Esophagus squamous epithelium (tissue), 5 donors: ENCODE measurements around the gene MIF4GD. TPM values are rescaled to one million over a fixed set of nuclear protein-coding genes. Genes with fewer than 3 reads are reported as not detected.
A peak's percentile ranks its signal among the peaks of the same experiment; 100 is the strongest.

Experiments
- DNase-seq: peaks from one replicate; lab custom pipeline; 2025; lab: John Stamatoyannopoulos, UW
- H3K27ac ChIP-seq, 4 donors: fragments of 200-600 bp; sonication (generic); one replicate each; pipeline ENCODE4 v1.5.1; 2016 to 2019; ENCODE audit warnings: mild to moderate bottlenecking in 1 of 4
- H3K27me3 ChIP-seq, 4 donors: fragments of 200-600 bp; sonication (generic); 1 replicate in 3 of 4; 2 replicates in 1 of 4; pipeline versions ENCODE4 v1.5.1 to v1.6.0; 2017 to 2021; ENCODE audit warnings: antibody characterized with exemption in 1 of 4
- H3K36me3 ChIP-seq, 3 donors: fragments of 200-600 bp; sonication (generic); one replicate each; pipeline ENCODE4 v1.5.1; 2016 to 2019
- H3K4me1 ChIP-seq, 3 donors: fragments of 200-600 bp; sonication (generic); one replicate each; pipeline ENCODE4 v1.5.1; 2017 to 2019
- H3K4me3 ChIP-seq, 4 donors: fragments of 200-600 bp; sonication (generic); 1 replicate in 3 of 4; 2 replicates in 1 of 4; pipeline ENCODE4 v1.5.1; 2016 to 2019; ENCODE audit warnings: mild to moderate bottlenecking in 2 of 4, moderate library complexity in 1 of 4
- H3K9me3 ChIP-seq, 3 donors: fragments of 200-600 bp; sonication (generic); one replicate each; pipeline ENCODE4 v1.5.1; 2016 to 2019
- POLR2A ChIP-seq, 4 donors: fragments of 450-650 bp; IDR thresholded peaks; one replicate each; pipeline ENCODE4 v1.6.1; 2017; ENCODE audit warnings: antibody characterized with exemption in 4 of 4, mild to moderate bottlenecking in 4 of 4, moderate library complexity in 3 of 4
- WGBS, 2 donors: methylation state at CpG; one replicate each; pipeline ENCODE4 v1.1.5; 2018; 5-methylcytosine and 5-hydroxymethylcytosine counted together
- intact Hi-C: fragments of 100-400 bp; cut with DNase I; formaldehyde crosslinking; loops from one replicate; pipeline ENCODE4 v1.15.0; 2022
- total RNA-seq, 4 donors: library from RNA; depleted of rRNA; stranded (reverse); fragments of >200 nt; gene quantifications; one replicate each; pipeline ENCODE4 v1.1.0, GENCODE V29; 2016
- TF ChIP-seq, protein P1 (sequence below), 6 experiments: fragments of 450-650 bp in 4 of 6; fragments of 200-600 bp in 2 of 6; sonication (generic) in 2 of 6; IDR thresholded peaks; one replicate each; pipeline ENCODE4 v1.5.1; 2016 to 2019; ENCODE audit warnings: antibody characterized with exemption in 6 of 6, mild to moderate bottlenecking in 4 of 6, moderate library complexity in 4 of 6
- donor health status: DM: yes; HTN: yes; CAD: no.

MIF4GD gene
- total RNA-seq, 4 donors from 2014 or later, result 14.6 to 28.0 (median 21.2) TPM

DNA sequence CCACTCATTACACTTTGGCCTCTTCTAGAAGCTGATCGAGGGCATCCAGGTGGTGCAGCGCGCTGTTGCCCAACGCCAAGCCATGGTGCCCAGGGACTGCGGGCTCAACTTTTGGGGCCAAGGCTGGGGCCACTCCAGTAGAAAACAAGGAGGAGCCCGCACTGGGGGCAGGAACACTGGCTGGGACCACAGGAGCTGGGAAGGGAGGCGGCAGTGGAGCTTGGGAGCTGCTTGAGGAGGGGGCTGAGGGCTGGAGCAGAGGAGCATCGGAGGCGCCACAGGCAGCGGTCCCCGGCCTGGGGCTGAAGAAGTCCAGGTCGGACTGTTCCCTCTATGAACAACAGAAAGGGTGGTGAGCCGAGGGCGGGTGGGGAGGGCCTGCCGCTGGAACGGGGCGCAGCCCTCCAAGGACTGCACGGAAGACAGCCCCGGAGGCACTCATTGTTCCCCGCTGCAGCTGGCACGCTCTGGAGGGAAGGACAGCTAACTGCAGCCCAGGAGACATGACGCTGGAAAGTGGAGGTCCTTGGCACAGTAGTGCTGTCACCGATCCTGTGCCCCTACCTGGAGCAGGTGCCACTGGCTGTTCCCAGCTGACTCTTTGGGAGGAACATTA lies 31.1 kb downstream of the MIF4GD start:
- 80 to 88% methylated on average over 2 to 18 of the region's 23 CpGs for WGBS, 2 donors
- intact Hi-C loops, result no loop called here
- TF ChIP-seq POLR2A (IDR thresholded peaks at IDR 0.05), result no peak
- TF ChIP-seq, protein P1, sequence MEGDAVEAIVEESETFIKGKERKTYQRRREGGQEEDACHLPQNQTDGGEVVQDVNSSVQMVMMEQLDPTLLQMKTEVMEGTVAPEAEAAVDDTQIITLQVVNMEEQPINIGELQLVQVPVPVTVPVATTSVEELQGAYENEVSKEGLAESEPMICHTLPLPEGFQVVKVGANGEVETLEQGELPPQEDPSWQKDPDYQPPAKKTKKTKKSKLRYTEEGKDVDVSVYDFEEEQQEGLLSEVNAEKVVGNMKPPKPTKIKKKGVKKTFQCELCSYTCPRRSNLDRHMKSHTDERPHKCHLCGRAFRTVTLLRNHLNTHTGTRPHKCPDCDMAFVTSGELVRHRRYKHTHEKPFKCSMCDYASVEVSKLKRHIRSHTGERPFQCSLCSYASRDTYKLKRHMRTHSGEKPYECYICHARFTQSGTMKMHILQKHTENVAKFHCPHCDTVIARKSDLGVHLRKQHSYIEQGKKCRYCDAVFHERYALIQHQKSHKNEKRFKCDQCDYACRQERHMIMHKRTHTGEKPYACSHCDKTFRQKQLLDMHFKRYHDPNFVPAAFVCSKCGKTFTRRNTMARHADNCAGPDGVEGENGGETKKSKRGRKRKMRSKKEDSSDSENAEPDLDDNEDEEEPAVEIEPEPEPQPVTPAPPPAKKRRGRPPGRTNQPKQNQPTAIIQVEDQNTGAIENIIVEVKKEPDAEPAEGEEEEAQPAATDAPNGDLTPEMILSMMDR (IDR thresholded peaks at IDR 0.05), result no peak
- H3K27ac ChIP-seq, result peak overlapping the region in 1 of 4 donors; percentile 9
- no peak overlapping the region for H3K4me3 ChIP-seq
- no peaks in the 10 kb centered on the region for H3K9me3 ChIP-seq
- no peak for DNase-seq
- H3K27me3 ChIP-seq, result no peaks in the 10 kb centered on the region
- H3K4me1 ChIP-seq, result no peaks in the 10 kb centered on the region
- H3K36me3 ChIP-seq, result peaks cover 73 to 100% (median 80%) of the 10 kb centered on the region in 3 donors

DNA sequence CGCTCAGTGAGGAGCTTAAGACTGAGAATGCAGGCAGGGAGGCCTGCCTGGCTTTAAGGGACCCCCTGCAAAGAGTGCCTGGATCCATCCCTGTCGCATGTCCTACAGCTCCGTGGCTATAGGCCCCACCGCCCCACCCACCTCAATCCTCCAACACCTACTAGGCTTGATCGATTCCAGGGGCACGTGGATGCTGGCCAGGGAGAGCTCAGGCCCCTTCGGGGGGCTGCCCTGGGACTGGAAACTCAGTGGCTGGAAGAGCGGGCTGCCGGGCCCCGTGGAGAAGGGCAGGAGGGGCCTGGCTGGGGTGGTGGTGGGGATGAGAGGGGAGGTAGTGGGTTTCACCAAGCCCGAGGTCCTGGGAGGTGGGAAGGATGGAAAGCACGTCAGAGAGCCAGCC lies 31.8 kb downstream of the MIF4GD start:
- Histone ChIP-seq H3K36me3 (peaks cover 69 to 100% (median 77%) of the 10 kb centered on the region in 3 donors), H3K27ac (peak overlapping the region in 3 of 4 donors; percentile 2 to 18 (median 14))
- 81 to 89% methylated on average over 5 to 7 of the region's 12 CpGs for WGBS, 2 donors

DNA sequence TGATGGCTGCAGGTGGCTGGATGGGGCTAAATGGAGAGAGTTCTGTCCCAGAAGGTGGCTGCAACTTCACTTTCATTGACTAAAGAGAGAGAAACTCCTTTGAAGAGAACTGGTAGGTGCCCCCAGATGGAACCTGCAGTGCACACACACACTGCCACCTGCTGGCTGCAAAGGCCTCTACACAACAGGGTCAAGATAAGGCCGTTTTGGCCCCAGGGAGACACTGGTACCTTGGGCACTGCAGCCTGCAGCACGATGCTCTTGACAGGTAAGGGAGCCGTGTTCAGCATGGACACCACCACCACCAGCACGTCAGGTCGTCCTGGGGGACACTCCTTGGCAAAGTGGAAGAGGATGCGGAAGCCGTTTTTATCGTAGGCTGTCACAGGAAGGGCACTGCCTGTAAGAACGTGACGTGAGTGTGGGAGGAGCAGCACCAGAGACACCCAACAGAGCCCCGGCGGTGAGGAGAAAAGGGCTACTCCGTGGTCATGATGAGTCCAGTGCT lies 32.3 kb downstream of the MIF4GD start:
- no peak for DNase-seq
- 20 to 53% methylated on average over 3 to 11 of the region's 13 CpGs for WGBS, 2 donors
- H3K4me1 ChIP-seq, result no peaks in the 10 kb centered on the region
- TF ChIP-seq POLR2A (IDR thresholded peaks at IDR 0.05), result no peak
- TF ChIP-seq, protein P1 (IDR thresholded peaks at IDR 0.05), result peak; percentile 55 to 79 (median 77)
- H3K36me3 ChIP-seq, result peaks cover 64 to 100% (median 73%) of the 10 kb centered on the region in 3 donors
- peak overlapping the region in 3 of 4 donors; percentile 2 to 18 (median 14) for H3K27ac ChIP-seq
- H3K4me3 ChIP-seq, result no peak overlapping the region
- H3K27me3 ChIP-seq, result no peaks in the 10 kb centered on the region
- no peaks in the 10 kb centered on the region for H3K9me3 ChIP-seq
- intact Hi-C loops, result no loop called here

More for the DNA sequence above, 31.8 kb downstream of the MIF4GD start:
- intact Hi-C loops, result no loop called here
- TF ChIP-seq POLR2A (IDR thresholded peaks at IDR 0.05), result no peak
- no peak for DNase-seq
- Histone ChIP-seq H3K4me1 (no peaks in the 10 kb centered on the region), H3K4me3 (no peak overlapping the region), H3K9me3 (no peaks in the 10 kb centered on the region), H3K27me3 (no peaks in the 10 kb centered on the region)

DNA sequence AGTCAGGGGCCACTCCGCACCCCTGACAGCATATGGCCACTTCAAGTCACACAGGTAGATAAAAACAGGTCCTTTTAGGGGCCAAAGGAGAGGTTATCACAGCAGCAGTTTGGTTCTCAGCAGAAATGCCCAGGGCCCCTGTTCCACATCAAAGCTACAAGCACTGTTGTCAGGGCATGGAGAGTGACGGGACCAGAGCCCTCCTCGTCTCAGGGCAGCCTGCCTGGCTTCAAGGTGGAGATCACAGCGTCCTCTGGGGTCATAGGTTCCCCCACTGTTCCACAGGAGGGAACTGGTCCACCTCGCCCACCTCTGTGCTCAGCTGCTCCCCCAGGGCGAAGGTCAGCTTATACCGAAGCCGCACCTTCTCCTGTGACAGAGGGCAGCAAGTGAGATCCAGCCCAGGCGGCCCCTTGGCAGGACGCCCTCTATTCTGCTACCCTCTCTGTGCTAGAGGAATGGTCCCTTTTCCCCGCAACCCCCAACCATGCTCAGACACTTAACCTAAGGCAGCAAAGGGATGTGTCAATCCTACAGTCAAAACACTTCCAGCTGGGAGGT lies 32.9 kb downstream of the MIF4GD start:
- no peaks in the 10 kb centered on the region for H3K27me3 ChIP-seq
- H3K27ac ChIP-seq, result peak overlapping the region in 2 of 4 donors; percentile 14 to 18
- no peaks in the 10 kb centered on the region for H3K4me1 ChIP-seq
- DNase-seq, result no peak
- no peak overlapping the region for H3K4me3 ChIP-seq
- WGBS, 2 donors, result 75 to 80% methylated on average over 1 to 6 of the region's 11 CpGs
- peaks cover 59 to 100% (median 67%) of the 10 kb centered on the region in 3 donors for H3K36me3 ChIP-seq
- intact Hi-C loops, result no loop called here
- H3K9me3 ChIP-seq, result no peaks in the 10 kb centered on the region
- TF ChIP-seq, protein P1 (IDR thresholded peaks at IDR 0.05), result no peak
- no peak for TF ChIP-seq POLR2A (IDR thresholded peaks at IDR 0.05)

DNA sequence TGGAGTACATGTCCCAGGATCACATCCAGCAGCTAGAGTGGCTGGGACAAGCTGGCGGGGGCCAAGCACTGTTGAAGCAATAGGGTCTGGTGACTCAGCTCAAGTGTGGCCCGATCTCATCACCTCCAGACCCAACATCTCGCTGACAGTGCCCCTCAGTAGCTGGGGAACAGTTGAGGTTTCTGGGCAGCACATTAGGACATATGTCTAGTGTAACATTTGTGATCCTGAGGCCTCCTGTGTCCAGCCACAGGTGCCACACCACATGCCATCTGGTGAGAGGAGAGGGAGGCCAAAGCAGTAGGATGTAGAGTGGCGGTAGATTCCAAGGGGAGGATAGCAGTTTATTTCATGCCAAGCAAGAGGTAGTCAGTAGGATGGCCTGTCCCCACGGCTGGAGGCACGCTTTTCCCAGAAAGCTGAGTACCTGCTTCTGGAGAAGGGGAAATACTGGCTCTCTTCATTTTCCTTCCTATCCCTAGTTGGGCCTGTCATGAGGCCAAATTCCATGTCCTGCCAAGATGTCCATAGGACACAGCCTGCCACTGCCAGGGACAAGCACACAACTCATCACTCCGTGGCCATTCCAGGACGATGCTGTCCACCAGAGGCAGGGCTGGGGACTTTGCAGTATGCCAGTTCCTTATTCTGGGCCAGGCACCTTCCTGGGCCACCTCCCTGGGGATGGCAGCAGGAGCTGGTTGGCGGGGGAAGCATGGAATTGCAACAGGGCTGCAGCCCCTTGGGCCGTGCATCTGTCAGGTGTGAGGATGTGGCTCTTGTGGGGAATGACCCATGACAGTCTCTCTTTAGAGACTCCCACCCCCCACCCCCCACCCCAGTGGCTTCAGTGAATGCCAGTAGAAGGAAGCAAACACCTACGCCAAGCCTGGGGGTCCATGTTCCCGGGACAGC lies 33.7 kb downstream of the MIF4GD start:
- WGBS, 2 donors, result 81 to 93% methylated on average over 4 to 8 of the region's 12 CpGs
- no peak for DNase-seq
- intact Hi-C loops, result no loop called here
- H3K27me3 ChIP-seq, result no peaks in the 10 kb centered on the region
- H3K9me3 ChIP-seq, result no peaks in the 10 kb centered on the region
- no peak overlapping the region for H3K27ac ChIP-seq
- no peak overlapping the region for H3K4me3 ChIP-seq
- TF ChIP-seq POLR2A (IDR thresholded peaks at IDR 0.05), result no peak
- TF ChIP-seq, protein P1 (IDR thresholded peaks at IDR 0.05), result no peak
- peaks cover 53 to 100% (median 71%) of the 10 kb centered on the region in 3 donors for H3K36me3 ChIP-seq
- H3K4me1 ChIP-seq, result no peaks in the 10 kb centered on the region
